CD4-positive, alpha-beta T cell treated with Interleukin-21 for 1 hour (primary cell): Measurements from ENCODE around the gene SMIM21.

ENCODE experiments used
- DNase-seq: peaks from one replicate; pipeline ENCODE4 v3.0.0-alpha.2; 2020

Gene SMIM21

DNA sequence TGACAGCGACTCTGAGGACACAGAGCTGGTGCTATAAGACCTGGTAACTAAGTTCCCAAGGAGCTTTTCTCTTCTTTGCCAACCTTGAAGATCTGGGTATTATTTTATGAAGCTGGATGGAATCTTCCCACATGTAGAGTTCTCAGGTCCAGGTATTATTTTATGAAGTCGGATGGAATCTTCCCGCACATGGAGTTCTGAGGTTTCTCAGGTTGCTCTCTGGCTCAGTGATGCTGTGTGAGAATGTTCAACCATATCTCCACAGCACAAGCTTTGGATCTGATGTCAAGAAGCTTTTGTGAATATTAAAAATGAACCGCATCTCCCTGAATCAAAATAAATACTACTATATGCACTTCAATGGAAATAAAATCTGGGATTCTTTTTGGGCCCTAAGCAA lies at the start of gene SMIM21:
Gene SMIM21, minus strand, starts transcription at position 101 of the 400 bp plus-strand sequence. CDS start 140 bp downstream, outside the sequence.
- DNase-seq: no peak

GRCh38 chr18:75475228-75475627 lies 47.7 kb upstream of the SMIM21 start:
- no peak for DNase-seq

- no peak for DNase-seq
Measured at GRCh38 chr18:75474332-75474731, 46.8 kb upstream of the SMIM21 start.

DNA sequence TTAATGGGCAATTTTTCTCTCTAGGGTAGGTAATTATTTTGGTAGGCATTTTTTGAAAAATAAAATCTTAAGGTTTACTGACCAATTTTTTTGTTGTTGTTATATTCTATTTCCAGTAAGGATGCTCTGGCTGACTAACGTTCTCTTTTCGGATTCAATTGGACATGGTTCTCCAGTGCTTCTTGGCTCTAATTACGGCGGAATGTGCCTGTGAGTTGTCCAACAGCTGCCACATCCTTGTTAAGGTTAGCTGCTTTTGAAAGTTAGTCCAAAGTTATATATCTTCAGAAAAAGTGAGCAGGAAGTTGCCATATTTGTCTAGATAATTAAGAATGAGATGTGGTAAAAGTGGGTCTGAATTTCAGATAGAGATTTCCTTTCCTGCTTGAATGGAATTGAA lies 45.8 kb upstream of the SMIM21 start:
- DNase-seq: no peak

- DNase-seq: no peak
Measured at GRCh38 chr18:75472906-75473305, 45.4 kb upstream of the SMIM21 start.

- no peak for DNase-seq
Measured at GRCh38 chr18:75472396-75472795, 44.9 kb upstream of the SMIM21 start.

DNA sequence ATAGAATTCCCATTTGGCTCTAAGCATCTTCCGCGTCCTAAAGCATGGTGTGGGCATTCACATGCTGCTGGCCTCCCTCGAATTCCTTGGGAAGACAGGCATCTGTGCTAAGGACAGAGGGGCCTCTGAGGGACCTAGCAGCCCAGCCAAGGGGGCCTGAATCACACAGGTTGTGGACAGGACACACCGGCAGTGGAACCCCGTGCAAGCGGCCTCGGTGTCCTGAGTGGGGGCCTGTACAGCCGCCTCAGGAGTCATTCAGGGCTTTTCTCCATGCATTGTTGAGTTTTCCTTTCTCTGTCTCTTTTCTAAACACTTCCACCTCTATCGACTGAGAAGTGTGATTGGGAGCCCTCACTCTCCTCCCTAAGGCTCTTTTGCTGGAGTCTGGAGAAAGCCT lies 44.3 kb upstream of the SMIM21 start:
- DNase-seq: no peak

GRCh38 chr18:75467851-75468250 lies 40.3 kb upstream of the SMIM21 start:
- no peak for DNase-seq

- no peak for DNase-seq
Measured at GRCh38 chr18:75467281-75467795, 39.8 kb upstream of the SMIM21 start.

DNA sequence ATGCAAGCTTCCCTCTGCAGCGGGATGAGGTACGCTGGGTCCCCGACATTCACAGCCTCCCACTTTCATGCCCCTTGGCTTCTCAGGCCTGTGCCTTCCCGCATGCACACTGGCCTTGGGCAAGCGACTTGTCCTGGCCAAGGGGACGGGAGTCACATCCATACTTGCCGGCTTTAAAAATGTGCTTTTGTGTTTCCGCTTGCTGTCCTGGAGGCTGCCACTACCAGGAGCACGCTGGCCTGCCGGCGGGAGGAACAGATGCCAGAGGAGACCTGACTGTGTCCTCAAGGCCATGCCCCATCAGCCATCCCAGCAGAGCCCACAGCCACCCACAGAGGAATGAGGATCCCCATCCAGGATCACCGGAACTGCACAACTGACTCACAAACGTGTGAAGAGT lies 36.9 kb upstream of the SMIM21 start:
- DNase-seq: no peak

DNA sequence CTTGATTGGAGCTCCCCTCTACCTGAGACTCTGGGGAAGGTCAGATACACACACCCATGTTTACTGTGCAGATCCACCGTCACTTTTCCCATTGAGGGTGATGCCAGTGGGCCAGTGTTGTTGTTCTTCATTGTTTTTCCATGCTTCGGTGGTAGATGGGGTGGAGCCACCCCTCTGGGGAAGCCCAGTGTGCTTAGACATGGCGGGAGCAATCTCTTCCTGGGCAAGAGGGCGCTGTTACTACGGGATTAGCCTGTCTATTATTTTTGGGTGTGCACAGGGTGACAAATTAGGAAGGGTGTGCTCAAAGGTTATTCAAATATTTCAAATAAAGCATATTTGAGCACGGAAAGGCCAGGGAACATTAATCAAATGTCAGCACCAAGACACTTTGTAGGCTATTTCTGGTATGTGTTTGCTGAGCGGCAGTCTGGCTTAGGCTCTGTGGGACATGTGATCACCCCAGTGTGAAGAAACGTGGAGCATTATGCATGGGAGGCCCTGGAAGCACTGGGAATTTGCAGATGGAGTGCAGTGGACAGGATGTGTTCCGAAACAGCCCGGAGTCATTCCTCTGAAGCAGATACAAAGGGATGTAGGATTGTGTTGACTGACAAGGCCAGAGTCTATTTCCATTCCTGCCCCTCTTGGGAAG lies 34.8 kb upstream of the SMIM21 start:
- DNase-seq: no peak

- no peak for DNase-seq
Measured at GRCh38 chr18:75456199-75456631, 28.7 kb upstream of the SMIM21 start.

DNA sequence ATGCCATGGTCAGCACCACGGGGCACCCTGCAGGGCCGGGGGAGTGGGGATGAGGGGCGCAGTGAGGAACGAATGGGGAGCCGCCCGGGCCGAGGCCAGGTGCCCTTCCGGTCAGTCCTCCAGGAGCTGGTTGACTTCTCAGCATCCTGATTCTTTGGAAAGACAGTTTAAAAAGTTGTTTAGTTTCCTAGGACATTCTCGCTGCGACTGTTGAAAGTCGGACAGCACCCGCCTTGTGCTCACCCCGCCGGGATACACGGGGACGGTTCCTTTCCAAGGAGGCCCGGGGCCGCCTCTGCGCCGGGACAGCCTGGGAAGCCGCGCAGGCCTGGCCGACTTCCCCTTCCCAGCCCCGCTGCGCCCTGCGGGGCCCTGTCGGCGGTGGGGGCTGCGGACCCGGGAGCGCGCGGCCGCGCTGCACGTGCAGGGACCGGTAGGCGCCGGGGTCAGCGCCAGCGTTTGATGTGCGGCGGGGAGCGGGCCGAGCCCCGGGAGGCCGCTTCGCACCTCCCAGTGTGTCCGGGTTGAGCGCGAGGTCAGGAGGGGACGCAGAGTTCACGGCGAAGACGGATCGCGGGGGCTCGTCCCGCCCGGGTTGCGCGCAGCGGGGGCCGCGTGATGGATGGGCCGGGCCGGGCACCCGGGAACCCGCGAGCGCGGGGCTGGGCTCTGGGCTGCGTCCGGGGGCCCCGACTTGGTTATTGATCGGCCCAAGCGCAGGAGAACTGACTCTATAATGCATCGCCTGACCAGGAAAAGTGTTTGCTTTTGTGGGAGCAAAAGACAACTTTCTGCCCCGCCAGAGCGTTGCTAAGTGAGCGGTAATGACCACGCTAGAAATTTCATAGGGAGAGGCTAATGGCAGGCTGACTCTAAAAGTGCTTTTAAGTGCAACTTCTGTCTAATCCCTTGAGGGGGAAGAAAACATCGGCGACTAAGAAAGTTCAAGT lies 28.0 kb upstream of the SMIM21 start:
- DNase-seq: no peak

DNA sequence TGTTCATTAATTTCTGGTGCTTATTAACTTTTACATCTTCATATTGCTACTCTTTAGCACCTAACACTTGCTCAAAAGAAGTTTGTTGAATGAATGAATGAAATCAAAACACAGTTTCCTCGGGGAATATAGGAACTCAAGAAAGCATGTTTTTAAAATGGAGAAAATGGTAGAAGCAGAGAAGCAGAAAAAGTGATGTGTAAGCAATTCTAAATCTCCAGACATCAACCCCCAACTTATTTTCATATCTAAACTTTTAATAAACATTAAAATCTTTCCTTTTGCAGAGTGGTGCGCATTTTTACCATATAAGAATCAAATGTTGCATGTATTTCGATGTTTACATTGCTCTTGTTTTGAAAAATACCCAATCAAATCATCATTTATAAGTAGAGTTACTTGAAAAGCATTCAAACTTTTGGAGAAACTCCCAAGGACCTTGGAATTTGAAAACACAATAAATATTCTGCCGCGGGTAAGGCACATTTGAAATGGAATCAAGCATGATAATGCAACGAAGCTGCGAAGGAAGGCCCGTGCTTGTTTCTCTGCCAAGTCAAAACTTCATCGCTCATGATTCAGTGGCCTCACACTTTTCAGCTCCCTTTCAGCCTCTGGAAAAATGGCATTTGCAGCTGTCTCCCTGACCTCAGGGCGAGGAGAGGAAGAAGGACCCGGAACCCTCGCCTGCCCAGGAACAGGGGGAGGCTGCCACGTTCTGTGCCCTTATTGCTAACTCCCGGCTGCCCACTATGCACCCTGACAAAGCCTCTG lies 26.7 kb upstream of the SMIM21 start:
- DNase-seq: no peak

DNA sequence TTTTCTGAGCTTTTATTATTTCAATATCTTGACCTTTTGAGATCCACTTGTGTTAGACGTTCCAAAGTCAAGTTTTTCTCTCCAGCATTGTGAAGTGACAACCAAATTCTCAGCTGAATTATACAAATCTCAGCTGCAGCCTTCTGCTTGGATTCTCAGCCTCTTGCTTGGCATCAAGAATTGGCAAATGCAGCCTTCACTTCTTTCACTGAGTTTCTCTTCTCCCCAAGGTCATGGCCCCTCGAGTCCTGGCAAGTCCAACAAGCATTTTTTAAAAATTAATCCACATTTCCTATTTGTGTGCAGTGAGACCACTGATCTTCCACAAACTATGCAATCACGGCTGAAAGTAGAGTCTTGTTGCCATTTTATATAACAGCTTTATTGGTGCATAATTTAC lies 23.4 kb upstream of the SMIM21 start:
- no peak for DNase-seq

GRCh38 chr18:75441896-75442295 lies 14.4 kb upstream of the SMIM21 start:
- no peak for DNase-seq

DNA sequence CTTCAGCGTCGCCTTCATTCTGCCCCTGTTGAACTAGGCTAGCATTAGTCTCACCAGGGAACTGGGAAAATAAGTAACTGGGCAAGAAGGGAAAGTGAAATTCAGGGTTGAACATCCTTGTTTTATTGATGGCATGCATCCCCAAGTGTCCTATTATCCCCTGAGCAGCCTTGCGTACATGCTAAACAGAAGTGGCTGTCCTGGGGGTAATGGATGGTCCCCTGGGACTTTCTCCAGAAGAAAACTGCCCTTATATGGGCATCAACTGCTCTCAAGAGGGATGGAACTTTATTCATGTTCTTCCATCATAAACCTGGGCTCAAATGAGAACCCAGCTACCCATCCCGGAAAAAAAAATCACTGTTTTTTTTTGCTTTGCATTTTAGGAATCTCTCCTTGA lies 11.8 kb upstream of the SMIM21 start:
- no peak for DNase-seq

DNA sequence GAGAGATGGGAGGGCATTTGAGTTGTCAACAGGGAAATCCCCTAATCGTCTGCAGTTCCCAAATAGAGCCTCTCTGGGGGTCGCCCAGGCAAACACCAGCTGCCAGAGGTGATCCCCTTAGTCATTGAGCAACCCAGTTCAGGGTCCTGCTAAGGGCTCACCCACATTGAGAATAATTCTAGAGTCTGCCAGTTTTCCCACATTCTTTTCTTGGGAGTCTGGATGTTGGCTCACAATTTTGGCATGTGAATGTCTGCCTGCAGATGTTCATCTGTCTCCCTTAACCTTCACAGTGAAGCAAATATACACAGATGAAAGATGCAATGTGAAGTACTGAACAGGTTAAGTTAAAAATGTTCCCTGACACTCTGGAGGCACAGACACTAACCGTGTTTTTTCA lies 11.4 kb upstream of the SMIM21 start:
- no peak for DNase-seq

DNA sequence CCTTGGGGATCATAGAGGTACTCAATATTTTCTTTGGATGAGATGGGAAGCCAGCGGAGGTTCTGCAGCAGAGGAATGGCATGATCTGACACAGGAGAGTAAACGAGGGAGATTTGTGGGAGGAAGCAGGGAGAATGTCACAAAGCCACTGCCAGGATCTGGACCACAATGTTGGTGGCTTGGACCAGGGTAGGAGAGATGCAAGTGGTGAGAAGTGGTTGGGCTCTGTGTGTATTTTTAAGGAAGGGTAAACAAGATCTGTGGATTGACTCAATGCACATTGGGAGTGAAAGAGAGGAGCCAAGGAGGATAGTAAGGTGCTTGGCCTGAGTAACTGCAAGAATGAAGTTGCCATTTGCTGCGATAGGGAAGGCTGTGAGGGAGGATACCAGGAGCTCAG lies 10.5 kb upstream of the SMIM21 start:
- no peak for DNase-seq

DNA sequence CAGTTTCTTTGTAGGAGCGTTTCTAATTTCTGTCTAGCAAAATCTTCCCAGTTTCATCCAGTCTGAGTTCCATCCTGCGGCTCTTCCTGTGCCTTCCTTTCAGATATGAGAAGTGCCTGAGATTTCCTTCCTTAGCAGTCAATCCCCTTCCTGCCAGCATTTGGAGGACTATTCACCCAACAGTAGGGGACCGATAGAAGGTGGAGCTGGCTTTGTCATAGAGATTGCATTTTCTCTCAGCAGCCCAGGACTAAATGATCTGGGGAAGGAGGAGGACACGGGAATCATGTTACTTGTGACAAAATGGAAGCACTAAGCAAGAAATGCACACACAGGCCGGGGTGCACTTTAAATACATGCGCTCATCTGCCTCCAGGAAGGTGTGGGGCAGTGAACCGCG lies 5.6 kb upstream of the SMIM21 start:
- no peak for DNase-seq

- DNase-seq: no peak
Measured at GRCh38 chr18:75429975-75430374, 2.5 kb upstream of the SMIM21 start.

DNA sequence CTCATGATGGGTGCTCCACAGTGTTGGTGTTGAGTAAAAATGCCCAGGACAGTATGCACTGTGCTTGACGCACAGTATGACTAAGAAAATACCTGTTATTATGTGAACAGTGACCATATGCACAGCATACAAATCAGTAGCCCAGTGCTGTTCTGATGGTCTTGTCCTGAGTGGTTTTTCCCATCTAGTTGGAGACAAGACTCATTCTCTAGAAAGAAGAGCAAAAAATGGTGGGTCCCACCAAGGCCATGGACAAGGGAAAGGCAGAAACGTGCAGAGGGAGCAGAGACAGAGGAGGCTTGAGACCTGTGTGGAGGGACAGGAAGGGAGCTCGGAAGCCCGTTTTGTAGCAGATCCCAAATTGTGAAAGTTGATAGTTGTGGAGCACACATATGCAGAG lies 987 bp upstream of the SMIM21 start:
- no peak for DNase-seq

- no peak for DNase-seq
Measured at GRCh38 chr18:75422341-75422910, 5.1 kb downstream of the SMIM21 start.
